Breast epithelium (tissue), 3 donors: ENCODE results near the gene SCARB2.

Source experiments
- CTCF ChIP-seq, 3 donors: fragments of 450-650 bp; IDR thresholded peaks; one replicate each; pipeline ENCODE4 v1.5.1; 2016 to 2017; ENCODE audit warnings: antibody characterized with exemption in 3 of 3, mild to moderate bottlenecking in 3 of 3, moderate library complexity in 3 of 3
- POLR2A ChIP-seq: fragments of 450-650 bp; IDR thresholded peaks from one replicate; pipeline ENCODE4 v1.6.1; 2016; ENCODE audit warnings: antibody characterized with exemption, mild to moderate bottlenecking, moderate library complexity

- TF ChIP-seq CTCF (IDR thresholded peaks at IDR 0.05) (no peak), POLR2A (no peak)
These were observed 21.4 kb downstream of the SCARB2 start for GRCh38 chr4:76192236-76192635.
